NCI-H1436 treated with DMSO at 0.1 percent for 48 hours (cell line): ENCODE measurements around the gene TSFM.
"Not testable (repeated sequence)": the region's sequence is repeated elsewhere in the genome, so short reads cannot be mapped to it uniquely, and the experiment has no call there.

Experiments used
- DNase-seq: peaks from one replicate; lab custom pipeline; 2025; lab: John Stamatoyannopoulos, UW

The TSFM gene

DNA sequence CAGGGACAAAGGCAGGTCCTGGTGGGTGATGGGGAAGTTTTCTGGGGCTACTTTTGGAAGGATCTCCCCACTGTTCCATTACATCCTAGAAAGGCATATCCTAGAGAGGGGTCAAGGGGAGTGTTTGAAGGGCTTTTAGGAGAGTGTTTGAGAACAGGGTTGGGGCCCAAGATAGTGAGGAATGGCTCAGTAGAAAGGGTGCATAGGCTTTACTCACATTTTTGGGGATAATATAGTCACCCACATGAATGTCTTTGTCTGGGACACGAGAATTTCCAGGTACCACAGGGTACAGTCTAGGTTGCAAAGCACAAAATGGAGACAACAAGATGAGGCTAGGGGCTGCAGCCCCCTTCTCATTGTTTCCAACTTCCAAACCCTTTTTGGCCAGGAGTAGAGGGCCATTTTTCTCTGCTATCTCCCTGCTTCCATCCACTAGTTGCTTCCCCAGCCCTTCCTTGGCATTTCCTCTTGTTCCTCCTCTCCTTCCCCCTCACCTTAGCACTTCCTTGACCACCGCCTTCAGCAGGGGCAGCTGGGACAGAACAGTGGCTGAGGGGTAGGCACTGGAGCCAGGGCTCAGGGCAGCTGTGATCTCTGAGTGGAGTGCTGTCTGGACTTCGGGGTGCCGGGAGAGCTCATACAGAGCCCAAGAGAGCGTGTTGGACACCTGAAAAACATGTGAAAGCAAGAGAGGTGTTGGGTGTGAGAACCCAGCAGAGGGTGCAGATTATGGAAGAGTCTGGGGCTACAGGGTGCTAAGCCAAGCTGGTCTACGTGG lies 18.5 kb upstream of the TSFM start:
- no peak for DNase-seq

DNA sequence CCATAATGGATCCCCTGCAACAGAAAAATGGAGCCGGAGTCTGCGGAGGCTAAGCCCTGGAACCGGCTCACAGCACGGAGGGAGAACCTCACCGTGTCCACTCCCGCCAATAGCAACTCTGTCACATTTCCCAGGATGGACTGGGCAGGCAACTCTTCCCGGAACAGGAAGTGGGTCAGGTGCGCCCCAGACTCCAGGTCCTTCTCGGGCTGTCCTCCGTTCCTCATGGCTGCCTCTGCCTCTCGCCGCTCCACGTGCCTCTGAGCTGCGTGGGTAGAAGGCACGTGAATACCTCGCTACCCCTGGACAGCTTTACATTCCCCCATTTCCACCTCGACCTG lies 18.0 kb upstream of the TSFM start:
- no peak for DNase-seq

DNA sequence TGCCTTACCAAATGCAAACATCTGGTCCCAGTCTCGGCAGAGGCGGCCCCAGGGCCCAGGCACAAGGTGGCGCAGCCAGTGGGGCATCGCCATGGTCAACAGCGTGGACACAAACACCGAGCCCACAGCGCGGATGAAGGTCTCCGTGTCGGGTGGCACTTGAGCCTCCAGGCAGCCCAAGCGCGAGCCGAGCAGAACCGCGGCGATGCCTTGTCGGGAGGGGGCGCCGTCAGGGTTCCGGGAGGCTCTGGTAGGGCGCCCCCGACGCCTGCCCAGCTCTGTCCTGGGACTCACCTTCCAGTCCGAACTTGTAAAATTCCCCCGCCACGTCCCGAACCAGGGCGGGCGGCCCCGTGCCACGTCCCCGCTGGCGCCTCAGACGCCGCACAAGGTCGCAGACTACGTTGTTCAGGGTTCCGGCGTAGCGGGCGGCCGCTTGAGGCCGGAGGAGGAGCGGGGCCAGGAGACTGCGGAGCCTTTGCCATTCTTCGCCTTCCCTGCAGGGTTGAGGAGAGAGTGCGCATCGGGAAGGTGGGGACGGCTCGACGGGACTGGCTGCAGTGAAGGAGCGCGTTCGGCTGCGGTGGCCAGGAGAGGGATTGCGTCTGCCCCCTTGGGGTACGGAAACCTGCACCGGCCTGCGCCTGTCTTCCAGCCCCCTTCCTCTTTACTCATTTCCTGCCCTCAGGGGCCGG lies 17.4 kb upstream of the TSFM start:
- DNase-seq = no peak

DNA sequence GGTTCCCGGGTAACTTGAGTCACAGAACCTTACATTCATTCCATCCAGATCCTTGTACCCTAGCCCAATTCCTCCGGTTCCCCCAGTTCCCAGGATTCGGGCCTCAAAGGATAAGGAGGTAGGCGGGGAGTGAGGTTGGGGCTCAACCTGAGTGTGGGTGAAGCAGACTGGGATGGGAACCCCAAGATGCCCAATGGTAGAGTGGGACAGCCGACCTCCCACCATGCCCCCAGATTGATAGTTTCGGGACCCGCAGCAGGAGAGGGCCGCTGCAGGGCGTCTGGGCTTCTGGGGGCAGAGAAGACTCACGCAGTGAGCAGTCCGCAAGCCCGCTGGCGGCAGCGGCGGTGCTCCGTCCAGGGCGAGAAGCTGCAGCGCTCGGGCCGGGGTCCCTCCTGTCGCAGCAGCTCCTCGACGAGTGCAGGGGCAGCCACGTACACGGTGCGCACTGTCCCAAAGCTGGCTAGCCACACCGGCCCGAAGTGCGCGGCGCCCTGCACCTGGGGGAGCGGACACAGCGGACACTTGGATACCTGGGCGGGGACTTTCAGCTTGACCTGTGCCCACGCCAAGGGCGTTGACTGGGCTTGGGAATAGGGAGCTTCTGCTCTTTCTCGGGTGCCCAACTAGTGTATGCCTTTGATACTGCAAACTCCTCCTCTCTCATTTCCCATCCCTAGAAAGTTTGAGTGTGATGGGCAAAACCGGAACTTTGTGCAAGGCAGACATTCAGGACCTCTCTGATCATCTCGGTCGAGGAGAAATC lies 16.7 kb upstream of the TSFM start:
- DNase-seq = no peak

DNA sequence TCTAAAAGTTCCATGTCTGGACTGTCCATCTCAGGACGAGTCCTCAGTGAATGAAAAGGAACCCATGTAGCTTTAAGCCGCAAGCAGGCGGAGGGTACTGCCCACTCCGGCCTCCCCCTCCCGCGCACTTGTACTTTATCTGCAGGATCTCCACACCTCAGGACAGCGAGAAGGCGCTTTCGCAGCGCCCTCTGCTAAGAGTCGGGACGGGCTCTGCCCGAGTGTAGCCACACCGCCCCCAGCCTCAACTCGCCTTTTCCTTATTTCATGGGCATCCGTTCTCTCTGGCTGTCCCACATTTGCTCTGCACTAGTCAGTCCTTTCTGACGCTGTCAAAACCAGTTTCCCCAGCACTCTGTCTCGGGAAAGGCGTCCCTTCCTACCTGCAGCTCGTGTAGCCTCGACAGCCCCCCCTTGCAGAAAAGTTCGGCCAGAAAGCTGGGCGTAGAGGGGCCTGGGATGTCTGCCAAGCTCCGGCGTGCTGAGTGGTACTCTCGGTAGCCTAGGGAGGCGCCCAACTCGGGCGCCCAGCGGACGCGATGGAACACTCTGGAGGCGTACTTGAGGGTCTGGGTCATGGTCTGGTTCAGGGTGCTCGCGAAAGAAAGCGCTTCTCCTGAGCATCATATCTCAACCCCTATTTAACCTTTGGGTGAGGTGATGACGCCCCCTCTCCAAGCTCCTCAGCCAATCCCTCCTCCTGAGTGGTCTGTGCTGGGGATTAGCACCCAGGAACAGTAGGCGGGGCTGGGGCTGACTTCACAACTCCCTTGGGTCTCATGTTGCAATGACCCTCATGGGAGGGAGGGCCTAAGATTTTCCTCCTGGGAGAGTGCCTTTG lies 15.9 kb upstream of the TSFM start, which contains the start of gene CYP27B1:
CYP27B1 (minus strand) TSS at position 615 of the 841 bp plus-strand sequence; CDS start at position 578, 37 bp downstream.
- DNase-seq = no peak

DNA sequence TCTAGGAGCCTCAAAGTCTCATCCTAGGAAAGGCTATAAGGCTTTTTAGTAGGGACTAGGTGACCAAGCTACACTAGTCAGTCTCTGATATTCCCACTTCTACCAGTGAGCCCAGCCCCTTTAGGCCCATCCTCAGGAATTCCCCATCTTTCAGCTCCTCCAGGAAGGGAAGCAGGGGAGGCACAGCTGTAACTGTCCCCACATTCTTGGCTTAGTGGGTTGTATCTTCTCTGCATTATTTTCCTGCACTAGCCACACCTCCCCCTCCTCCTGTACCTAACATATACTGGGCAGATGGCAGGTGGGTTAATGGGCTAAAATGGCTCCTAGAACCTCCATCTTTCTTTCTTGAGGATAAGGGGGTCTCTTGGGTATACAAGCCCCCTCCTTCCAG lies 15.3 kb upstream of the TSFM start:
- no peak for DNase-seq

DNA sequence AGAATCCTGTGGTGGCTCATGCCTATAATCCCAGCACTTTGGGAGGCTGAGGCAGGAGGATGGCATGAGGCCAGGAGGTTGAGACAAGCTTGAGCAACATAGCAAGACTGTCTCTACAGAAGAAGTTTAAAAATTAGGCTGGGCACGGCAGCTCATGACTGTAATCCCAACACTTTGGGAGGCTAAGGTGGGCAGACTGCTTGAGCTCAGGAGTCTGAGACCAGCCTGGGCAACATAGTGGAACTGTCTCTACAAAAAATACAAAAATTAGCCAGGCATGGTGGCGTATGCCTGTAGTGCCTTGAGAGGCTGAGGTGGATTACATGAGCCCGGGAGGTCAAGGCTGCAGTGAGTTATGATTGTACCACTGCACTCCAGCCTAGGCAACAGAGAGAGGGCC lies 14.7 kb upstream of the TSFM start:
- no peak for DNase-seq

DNA sequence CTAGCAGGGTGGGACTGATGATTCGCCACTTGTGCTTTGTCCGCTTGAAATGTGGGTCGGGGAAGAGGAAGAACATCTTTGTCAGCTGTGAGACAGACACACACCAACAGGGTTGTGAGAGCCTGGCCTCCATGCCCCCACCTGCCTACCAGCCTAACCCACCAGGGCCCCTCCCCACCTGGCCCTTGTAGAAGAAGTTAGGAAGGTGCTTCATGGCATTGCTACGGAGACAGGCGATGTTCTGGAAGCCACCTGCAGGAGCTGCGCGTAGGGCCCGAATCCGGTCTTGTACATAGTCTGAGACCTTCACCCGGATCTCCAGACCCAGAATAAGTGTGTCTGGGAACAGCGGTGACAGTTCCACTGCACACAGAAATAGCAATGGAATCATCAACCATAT lies 13.0 kb upstream of the TSFM start:
- no peak for DNase-seq

DNA sequence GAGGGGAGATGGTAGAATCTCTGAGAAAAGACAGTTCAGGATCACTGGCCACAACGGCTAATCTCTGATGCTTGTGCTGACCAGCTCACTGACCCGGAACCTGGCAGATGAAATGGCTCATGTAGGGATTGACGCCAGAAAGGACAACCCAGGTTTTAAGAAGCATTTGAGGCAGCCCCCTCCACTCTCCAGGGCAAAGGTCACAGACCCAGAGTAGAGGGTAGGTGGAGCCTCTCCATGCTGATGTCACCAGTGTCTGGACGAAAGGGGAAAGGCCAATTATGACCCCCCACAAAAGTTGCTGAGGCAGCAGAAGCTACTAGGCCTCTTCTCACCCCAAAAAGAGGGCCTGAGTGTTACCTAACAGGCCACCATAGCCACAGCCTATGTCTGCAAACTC lies 11.9 kb upstream of the TSFM start:
- no peak for DNase-seq

DNA sequence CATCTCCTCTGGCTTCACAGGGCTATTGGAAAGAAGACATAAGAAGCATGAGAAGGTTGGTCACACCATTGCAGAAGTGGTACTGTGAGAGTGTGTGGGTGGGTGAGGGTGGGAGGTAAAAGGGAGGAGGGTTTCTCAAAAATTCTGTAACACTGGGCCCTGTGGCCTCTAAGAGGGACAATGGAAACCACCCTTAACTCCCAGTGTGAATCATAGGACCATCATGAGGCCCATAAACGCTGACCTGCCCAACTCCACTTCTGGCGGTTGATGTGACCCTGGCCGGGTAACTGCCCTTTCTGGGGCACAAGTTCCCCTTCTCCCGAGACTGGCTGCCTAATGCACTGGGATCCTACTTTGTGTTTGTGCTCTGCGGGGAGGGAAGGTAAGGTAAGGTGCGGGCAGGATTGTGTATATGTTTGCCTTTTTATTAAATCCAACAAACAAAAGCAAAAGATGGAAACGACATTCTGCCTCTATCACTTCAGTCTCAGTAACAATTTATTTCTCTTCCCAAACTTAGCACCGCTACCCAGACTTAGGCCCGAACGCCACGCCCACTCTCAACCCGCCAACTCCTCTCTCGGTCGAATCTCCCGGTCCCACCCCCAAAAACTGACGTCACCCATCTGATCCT lies 11.2 kb upstream of the TSFM start:
- DNase-seq = peak; percentile 9

DNA sequence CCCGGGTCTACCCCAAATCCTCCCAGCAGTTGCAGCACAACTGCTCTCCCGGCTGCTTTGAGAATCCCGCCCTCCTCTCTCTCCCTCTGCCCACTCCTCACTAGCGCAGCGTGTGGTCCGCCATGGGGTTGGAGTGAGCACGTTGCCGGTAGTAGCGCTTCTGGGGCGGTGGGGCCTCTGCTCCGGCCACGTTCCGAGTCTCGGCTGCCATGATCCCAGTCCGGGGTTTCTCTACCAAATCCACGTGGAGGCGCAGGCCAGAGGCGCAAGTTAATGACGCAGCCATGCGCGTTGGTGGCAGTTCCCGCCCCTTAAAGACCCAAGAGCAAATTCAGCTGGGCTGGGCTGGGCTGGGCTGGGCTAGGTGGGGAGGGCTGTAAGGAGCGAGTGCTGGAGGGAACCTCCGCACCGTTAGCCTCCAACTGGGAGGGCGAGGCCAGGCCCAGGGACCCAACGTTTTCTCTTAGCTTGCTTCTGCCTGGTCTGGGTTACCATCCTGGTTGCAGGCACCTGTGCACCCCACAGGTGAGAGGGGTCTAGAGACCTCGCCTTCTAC lies 10.6 kb upstream of the TSFM start, which contains the start of gene METTL1:
METTL1 (minus strand) TSS at position 233 of the 556 bp plus-strand sequence; CDS start at position 211, 22 bp downstream.
- DNase-seq = peak; percentile 58

DNA sequence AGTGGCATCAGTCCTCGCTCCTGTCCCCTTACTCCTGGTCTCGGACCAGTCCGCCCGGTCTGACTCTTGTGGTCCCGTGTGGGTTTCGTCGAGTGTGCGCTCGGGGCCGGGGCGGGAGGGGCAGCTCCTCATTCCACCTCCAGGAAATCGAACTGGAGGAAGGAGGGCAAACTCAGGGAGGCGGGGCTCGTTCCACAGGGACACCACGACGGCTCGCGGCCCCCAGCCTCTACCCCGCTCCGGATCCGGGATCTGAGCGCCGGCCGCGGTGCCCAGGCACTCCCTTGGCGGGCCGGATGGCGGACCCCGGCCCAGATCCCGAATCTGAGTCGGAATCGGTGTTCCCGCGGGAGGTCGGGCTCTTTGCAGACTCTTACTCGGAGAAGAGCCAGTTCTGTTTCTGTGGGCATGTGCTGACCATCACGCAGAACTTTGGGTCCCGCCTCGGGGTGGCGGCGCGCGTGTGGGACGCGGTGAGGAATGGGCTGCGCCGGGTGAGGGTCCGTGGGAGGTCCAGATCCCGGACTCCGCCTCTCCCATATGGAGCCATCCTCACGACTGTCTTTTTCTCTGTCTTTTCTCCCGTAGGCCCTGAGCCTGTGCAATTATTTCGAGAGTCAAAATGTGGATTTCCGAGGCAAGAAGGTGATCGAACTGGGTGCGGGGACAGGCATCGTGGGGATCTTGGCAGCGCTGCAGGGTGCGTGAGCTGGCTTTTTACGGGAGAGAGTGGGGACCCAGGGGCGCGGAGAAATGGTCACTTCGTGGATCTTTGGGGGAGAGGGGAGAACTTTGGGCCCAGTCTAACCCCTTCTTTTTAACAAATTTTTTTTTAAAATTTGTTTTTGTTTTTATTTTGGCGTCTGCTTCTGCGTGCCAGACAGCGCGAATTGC lies 9.9 kb upstream of the TSFM start, which contains the start of gene EEF1AKMT3:
EEF1AKMT3 (plus strand) TSS at position 186 of the 894 bp plus-strand sequence; CDS start at position 297, 111 bp downstream.
- no peak for DNase-seq

DNA sequence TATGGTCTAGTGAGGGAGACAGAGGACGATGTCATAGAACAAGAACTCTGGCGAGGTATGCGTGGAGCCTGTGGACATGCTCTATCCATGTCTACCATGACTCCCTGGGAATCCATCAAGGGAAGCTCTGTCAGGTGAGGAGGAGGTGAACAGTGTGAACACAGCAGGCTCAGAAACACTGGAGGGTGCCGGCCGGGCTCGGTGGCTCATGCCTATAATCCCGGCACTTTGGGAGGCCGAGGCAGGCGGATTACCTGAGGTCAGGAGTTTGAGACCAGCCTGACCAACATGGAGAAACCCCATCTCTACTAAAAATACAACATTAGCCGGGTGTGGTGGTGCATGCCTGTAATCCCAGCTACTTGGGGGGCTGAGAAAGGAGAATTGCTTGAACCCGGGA lies 8.0 kb upstream of the TSFM start:
- not testable (repeated sequence) for DNase-seq

DNA sequence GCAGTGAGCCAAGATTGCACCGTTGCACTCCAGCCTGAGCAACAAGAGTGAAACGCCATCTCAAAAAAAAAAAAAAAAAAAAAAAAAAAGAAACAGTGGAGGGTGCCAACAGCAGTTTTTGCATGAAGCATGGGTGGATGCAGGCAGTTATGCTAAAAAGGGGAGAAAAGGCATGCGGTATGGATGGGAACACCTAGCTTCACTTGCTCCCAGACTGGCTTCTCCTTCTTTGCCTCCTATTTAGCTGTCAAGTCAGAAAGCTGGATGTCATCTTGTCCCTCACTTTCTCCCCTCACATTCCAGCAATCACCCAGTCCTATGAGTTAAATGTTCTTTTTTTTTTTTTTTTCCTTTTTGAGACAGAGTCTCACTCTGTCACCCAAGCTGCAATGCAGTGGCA lies 7.5 kb upstream of the TSFM start:
- no peak for DNase-seq

DNA sequence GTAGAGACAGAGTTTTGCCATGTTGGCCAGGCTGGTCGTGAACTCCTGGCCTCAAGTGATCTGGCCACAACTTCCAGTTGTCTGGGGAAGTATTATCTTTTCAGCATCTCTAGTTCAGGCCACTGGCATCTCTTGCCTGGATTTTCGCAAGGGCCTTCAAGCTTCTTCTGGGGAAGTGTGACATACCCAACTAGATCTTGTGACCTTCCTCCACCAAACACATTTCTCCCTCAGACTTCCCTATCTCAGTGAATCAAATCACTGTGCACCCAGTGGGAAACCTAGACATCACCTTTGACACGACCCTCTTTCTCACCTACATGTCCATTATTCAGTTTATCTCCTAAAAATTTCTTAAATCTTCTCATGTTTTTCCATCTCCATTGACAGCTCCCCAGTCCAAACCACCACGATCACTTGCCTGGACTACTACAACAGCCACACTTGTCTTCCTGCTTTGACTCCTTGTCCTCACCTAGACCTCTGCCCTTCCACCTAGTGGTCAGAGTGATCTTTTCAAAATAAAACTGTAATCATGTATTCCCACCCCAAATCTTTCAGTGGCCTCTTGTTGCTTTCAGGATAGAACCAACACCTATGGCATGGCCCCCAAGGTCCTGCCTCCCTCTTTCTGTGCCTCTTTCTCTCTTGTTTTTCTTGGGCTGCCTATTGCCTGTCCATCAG lies 6.9 kb upstream of the TSFM start:
- DNase-seq = no peak

DNA sequence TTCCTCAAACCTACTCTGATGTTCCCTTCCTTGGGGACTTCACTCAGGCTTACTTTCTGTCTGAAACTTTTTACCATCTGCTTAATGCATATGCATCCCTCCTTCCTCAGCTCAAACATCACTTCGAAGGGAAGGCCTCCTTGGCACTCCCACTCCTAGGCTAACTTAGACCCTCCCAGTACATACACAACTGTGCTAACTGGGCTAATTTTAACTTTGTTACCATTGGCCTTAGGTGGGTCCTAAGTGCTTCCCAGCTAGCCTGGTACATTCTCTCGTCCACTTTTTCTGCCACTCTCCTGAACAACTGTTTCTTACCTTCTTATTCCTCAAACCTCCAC lies 6.4 kb upstream of the TSFM start:
- DNase-seq = no peak

DNA sequence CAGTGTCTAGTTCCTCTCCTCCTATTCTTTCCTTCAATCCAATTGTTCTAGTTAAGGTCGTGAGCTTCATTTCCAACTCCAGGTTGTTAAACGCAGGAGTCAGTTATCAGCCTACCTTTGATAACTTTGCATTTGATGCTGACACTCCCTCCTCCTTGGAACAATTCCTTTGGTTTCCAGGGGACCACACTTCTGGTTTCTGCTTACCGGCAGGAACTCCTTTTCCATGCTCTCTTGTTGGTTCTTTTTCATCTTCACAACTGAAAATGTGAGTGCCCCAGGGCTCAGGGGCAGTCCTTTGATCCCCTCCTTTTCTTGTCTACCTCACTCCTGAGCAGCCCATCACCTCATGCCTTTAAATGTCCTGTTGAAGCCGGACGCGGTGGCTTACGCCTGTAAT lies 5.2 kb upstream of the TSFM start:
- no peak for DNase-seq

DNA sequence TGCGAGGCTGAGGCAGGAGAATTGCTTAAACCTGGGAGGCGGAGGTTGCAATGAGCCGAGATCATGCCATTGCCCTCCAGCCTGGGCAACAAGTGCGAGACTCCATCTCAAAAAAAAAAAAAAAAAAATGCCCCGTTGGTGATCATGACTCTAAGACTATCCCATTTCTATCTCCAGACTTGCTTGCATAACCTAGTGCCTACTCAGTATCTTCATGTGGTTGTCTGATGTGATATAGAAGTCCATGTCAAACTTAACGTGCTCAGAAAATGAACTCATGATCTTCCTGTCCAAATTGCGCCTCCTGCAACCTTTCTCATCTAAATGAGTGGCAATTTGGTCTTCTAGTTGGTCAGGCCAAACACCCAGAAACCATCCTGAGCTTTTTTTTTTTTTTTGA lies 4.7 kb upstream of the TSFM start:
- no peak for DNase-seq

DNA sequence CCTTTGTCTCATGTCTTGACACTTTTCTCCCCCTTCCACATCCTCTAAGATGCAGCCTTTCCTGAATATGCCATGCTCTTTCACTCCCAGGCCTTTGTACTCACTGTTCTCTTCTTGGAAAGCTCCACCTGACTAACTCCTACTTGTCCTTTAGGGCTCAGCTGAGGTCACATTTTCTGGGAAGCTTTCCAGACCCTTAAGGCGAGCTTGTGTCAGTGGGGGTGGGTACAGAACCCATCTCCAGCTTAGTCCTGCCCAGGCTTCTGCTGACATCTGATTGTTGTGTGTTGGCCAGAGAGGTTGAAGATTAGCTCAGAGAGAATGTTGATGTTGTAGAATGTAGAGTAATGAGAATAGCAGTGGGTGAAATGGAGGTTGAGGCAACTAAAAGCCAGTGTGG lies 2.9 kb upstream of the TSFM start:
- DNase-seq = no peak
